Breast epithelium (tissue), 4 donors: ENCODE measurements around the gene TRIP6. TPM values are rescaled to one million over a fixed set of nuclear protein-coding genes. Genes with fewer than 3 reads are reported as not detected.
"Not testable (repeated sequence)": the region's sequence is repeated elsewhere in the genome, so short reads cannot be mapped to it uniquely, and the experiment has no call there.

Experiments
- DNase-seq, 2 donors: peaks; one replicate each; pipeline ENCODE4 v3.0.0-alpha.2; 2019; ENCODE audit warnings: low spot score in 2 of 2
- H3K27ac ChIP-seq, 2 donors: fragments of 200-600 bp; sonication (generic) in 1 of 2; one replicate each; pipeline ENCODE4 v1.5.1; 2016 to 2019; ENCODE audit warnings: mild to moderate bottlenecking in 1 of 2
- H3K27me3 ChIP-seq, 2 donors: fragments of 200-600 bp; sonication (generic) in 1 of 2; one replicate each; pipeline versions ENCODE4 v1.5.1 to v1.6.0; 2017 to 2019; ENCODE audit warnings: control low read depth in 1 of 2, mild to moderate bottlenecking in 1 of 2
- H3K36me3 ChIP-seq: fragments of 200-600 bp; one replicate; pipeline ENCODE4 v1.5.1; 2019
- H3K4me1 ChIP-seq, 2 donors: fragments of 200-600 bp; sonication (generic); one replicate each; pipeline ENCODE4 v1.5.1; 2016 to 2019; ENCODE audit warnings: control low read depth in 1 of 2
- H3K4me3 ChIP-seq, 3 donors: fragments of 200-600 bp; sonication (generic); 1 replicate in 2 of 3; 2 replicates in 1 of 3; pipeline ENCODE4 v1.5.1; 2016 to 2019; ENCODE audit warnings: mild to moderate bottlenecking in 3 of 3, moderate library complexity in 2 of 3
- H3K9me3 ChIP-seq, 2 donors: fragments of 200-600 bp; sonication (generic) in 1 of 2; one replicate each; pipeline ENCODE4 v1.5.1; 2016 to 2019; ENCODE audit warnings: control low read depth in 1 of 2
- CTCF ChIP-seq, 3 donors: fragments of 450-650 bp; IDR thresholded peaks; one replicate each; pipeline ENCODE4 v1.5.1; 2016 to 2017; ENCODE audit warnings: antibody characterized with exemption in 3 of 3, mild to moderate bottlenecking in 3 of 3, moderate library complexity in 3 of 3
- POLR2A ChIP-seq: fragments of 450-650 bp; IDR thresholded peaks from one replicate; pipeline ENCODE4 v1.6.1; 2016; ENCODE audit warnings: antibody characterized with exemption, mild to moderate bottlenecking, moderate library complexity
- POLR2AphosphoS5 ChIP-seq, 3 donors: sonication (generic); formaldehyde crosslinking; IDR thresholded peaks; one replicate each; pipeline ENCODE4 v1.6.1; 2017; ENCODE audit warnings: antibody characterized with exemption in 3 of 3
- intact Hi-C: fragments of 100-400 bp; cut with DNase I; formaldehyde crosslinking; loops from one replicate; pipeline ENCODE4 v1.15.1; 2023; ENCODE audit warnings: low total_unique reads
- total RNA-seq, 3 donors: library from RNA; depleted of rRNA; stranded (reverse); fragments of >200 nt; gene quantifications; one replicate each; pipeline ENCODE4 v1.1.0, GENCODE V29; 2016

TRIP6 gene
- total RNA-seq, 3 donors from 2014 or later: 45.3 to 62.8 (median 49.8) TPM

GRCh38 chr7:100911484-100911883 is 44.3 kb downstream of the TRIP6 start:
- intact Hi-C loops: no loop called here
- DNase-seq: no peak
- TF ChIP-seq POLR2AphosphoS5 (IDR thresholded peaks at IDR 0.05) (no peak), CTCF (IDR thresholded peaks at IDR 0.05) (no peak), POLR2A (no peak)

GRCh38 chr7:100914208-100914878 is 47.2 kb downstream of the TRIP6 start:
- DNase-seq: no peak
- no peaks in the 10 kb centered on the region for H3K9me3 ChIP-seq
- no peak overlapping the region for H3K4me3 ChIP-seq
- H3K4me1 ChIP-seq: no peaks in the 10 kb centered on the region
- H3K27ac ChIP-seq: no peak overlapping the region
- intact Hi-C loops: no loop called here
- TF ChIP-seq POLR2AphosphoS5 (IDR thresholded peaks at IDR 0.05) (no peak), CTCF (IDR thresholded peaks at IDR 0.05) (no peak), POLR2A (no peak)
- no peaks in the 10 kb centered on the region for H3K27me3 ChIP-seq
- no peaks in the 10 kb centered on the region for H3K36me3 ChIP-seq

More at GRCh38 chr7:100911484-100911883, 44.3 kb downstream of the TRIP6 start:
- H3K27ac ChIP-seq: no peak overlapping the region
- no peak overlapping the region for H3K4me3 ChIP-seq
- H3K9me3 ChIP-seq: no peaks in the 10 kb centered on the region
- H3K4me1 ChIP-seq: no peaks in the 10 kb centered on the region
- H3K36me3 ChIP-seq: no peaks in the 10 kb centered on the region
- no peaks in the 10 kb centered on the region for H3K27me3 ChIP-seq

GRCh38 chr7:100914879-100915447 is 47.8 kb downstream of the TRIP6 start:
- TF ChIP-seq POLR2A: no peak
- no peak for TF ChIP-seq POLR2AphosphoS5 (IDR thresholded peaks at IDR 0.05)
- TF ChIP-seq CTCF (IDR thresholded peaks at IDR 0.05): no peak
- Histone ChIP-seq H3K4me1 (no peaks in the 10 kb centered on the region), H3K9me3 (no peaks in the 10 kb centered on the region), H3K36me3 (no peaks in the 10 kb centered on the region), H3K4me3 (no peak overlapping the region), H3K27ac (no peak overlapping the region), H3K27me3 (no peaks in the 10 kb centered on the region)
- intact Hi-C loops: no loop called here
- no peak for DNase-seq

- intact Hi-C loops, H3K4me3 ChIP-seq, H3K27me3 ChIP-seq, DNase-seq, H3K36me3 ChIP-seq, H3K9me3 ChIP-seq, H3K27ac ChIP-seq, H3K4me1 ChIP-seq: not testable (repeated sequence)
These were observed 52.1 kb downstream of the TRIP6 start for GRCh38 chr7:100919335-100919734.

- H3K36me3 ChIP-seq, H3K9me3 ChIP-seq, H3K4me1 ChIP-seq, H3K4me3 ChIP-seq, H3K27ac ChIP-seq, intact Hi-C loops, DNase-seq, H3K27me3 ChIP-seq: not testable (repeated sequence)
These were observed 52.7 kb downstream of the TRIP6 start for GRCh38 chr7:100919779-100920437.

GRCh38 chr7:100921039-100921438 is 53.9 kb downstream of the TRIP6 start:
- intact Hi-C loops: no loop called here
- TF ChIP-seq POLR2A (no peak), POLR2AphosphoS5 (IDR thresholded peaks at IDR 0.05) (no peak), CTCF (IDR thresholded peaks at IDR 0.05) (no peak)

More at GRCh38 chr7:100921039-100921438, 53.9 kb downstream of the TRIP6 start:
- Histone ChIP-seq H3K36me3 (no peaks in the 10 kb centered on the region), H3K4me1 (no peaks in the 10 kb centered on the region), H3K9me3 (no peaks in the 10 kb centered on the region), H3K27ac (no peak overlapping the region), H3K27me3 (no peaks in the 10 kb centered on the region), H3K4me3 (no peak overlapping the region)
- DNase-seq: no peak
